ENCODE results near the gene DCAF4. TPM values are rescaled to one million over a fixed set of nuclear protein-coding genes. Genes with fewer than 3 reads are reported as not detected.
A peak's percentile ranks its signal among the peaks of the same experiment; 100 is the strongest.

The DCAF4 gene
- polyA plus RNA-seq, 1 donor from 2014 or later, result 16.5 TPM

DNA sequence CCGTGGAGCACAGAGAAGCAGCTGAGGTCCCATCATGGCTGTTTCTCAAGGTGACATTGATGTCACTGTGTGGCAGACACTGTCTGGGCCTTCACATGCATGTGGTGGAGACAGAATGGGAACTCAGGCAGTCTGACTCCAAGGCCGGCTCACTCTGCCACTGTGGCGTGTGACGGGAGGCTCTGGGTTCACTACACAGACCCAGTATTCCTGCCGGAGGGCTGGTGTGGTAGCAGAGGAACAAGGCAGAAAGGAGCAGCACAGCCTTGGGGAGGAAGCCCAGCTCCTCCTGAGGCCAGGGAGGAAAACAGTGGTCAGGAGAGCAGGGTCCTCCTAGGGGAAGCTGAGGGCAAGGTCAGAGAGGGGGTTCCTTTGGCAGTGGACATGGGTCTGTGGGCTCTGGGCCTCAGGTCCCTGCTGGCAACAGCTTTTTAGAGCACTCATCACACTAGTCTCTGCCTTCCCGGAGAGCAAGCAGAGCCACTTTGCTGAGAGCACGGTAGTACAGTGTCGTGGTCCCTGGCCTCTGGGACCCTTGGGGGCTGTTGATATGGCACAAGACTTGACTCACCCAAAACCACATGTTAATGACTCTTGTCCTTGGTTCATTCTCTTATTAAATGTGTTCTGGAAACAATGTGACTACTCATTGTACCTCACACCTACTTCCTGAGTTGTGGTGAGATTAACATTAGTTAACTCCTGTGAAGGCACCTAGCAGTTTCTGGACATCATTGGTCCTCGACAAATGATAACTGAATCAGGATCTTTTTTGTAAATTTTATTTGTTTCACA, 21.3 kb downstream of the DCAF4 start:
- Histone ChIP-seq H3K36me3 (ENCODE audit: insufficient read depth, low read length) (no peaks in the 10 kb centered on the region), H3K4me2 (ENCODE audit: low read length) (no peak overlapping the region), H3K79me2 (replicated peaks; ENCODE audit: insufficient read depth, low read length) (no peaks in the 10 kb centered on the region), H3K9me2 (ENCODE audit: insufficient read depth, low read length) (no peaks in the 10 kb centered on the region), H3F3A (ENCODE audit: insufficient read depth, low read length, poor library complexity, severe bottlenecking) (no peaks in the 10 kb centered on the region), H2AFZ (ENCODE audit: low read depth, low read length) (no peak overlapping the region), H3K9ac (ENCODE audit: low read length) (no peak overlapping the region), H3K9me3 (ENCODE audit: low read length) (no peaks in the 10 kb centered on the region), H3K27ac (ENCODE audit: low read length) (no peak overlapping the region), H3K4me3 (ENCODE audit: low read length) (no peak overlapping the region), H3K27me3 (ENCODE audit: insufficient read depth, low read depth, low read length) (no peaks in the 10 kb centered on the region), H4K20me1 (ENCODE audit: insufficient read depth) (no peaks in the 10 kb centered on the region)
- TF ChIP-seq MXI1 (conservative IDR thresholded peaks at IDR 0.05; ENCODE audit: poor library complexity, severe bottlenecking) (no peak), TAF1 (IDR thresholded peaks at IDR 0.05; ENCODE audit: low read depth) (no peak), SMC3 (conservative IDR thresholded peaks at IDR 0.05; ENCODE audit: poor library complexity) (no peak), POLR2AphosphoS5 (IDR thresholded peaks at IDR 0.05) (no peak), RAD21 (conservative IDR thresholded peaks at IDR 0.05) (no peak), CTCF (IDR thresholded peaks at IDR 0.05; ENCODE audit: poor library complexity, severe bottlenecking) (no peak), EP300 (conservative IDR thresholded peaks at IDR 0.05; ENCODE audit: poor library complexity, severe bottlenecking) (no peak), EZH2 (IDR thresholded peaks at IDR 0.05; ENCODE audit: borderline replicate concordance, insufficient read depth, low read length, poor library complexity, severe bottlenecking) (no peak), REST (IDR thresholded peaks at IDR 0.05; ENCODE audit: borderline replicate concordance) (no peak)

- Histone ChIP-seq H3K27me3 (ENCODE audit: insufficient read depth, low read depth, low read length) (no peaks in the 10 kb centered on the region), H2AFZ (ENCODE audit: low read depth, low read length) (no peak overlapping the region), H3K9me2 (ENCODE audit: insufficient read depth, low read length) (no peaks in the 10 kb centered on the region), H3K4me2 (ENCODE audit: low read length) (no peak overlapping the region), H3F3A (ENCODE audit: insufficient read depth, low read length, poor library complexity, severe bottlenecking) (no peaks in the 10 kb centered on the region), H3K27ac (ENCODE audit: low read length) (no peak overlapping the region), H3K9ac (ENCODE audit: low read length) (no peak overlapping the region), H3K79me2 (replicated peaks; ENCODE audit: insufficient read depth, low read length) (no peaks in the 10 kb centered on the region), H3K9me3 (ENCODE audit: low read length) (no peaks in the 10 kb centered on the region), H4K20me1 (ENCODE audit: insufficient read depth) (no peaks in the 10 kb centered on the region), H3K4me3 (ENCODE audit: low read length) (no peak overlapping the region), H3K36me3 (ENCODE audit: insufficient read depth, low read length) (no peaks in the 10 kb centered on the region)
- no peak for TF ChIP-seq EZH2 (IDR thresholded peaks at IDR 0.05; ENCODE audit: borderline replicate concordance, insufficient read depth, low read length, poor library complexity, severe bottlenecking)
- peak; percentile 76 for TF ChIP-seq RAD21 (conservative IDR thresholded peaks at IDR 0.05)
- TF ChIP-seq MXI1 (conservative IDR thresholded peaks at IDR 0.05; ENCODE audit: poor library complexity, severe bottlenecking), result no peak
- peak; percentile 84 for TF ChIP-seq CTCF (IDR thresholded peaks at IDR 0.05; ENCODE audit: poor library complexity, severe bottlenecking)
- TF ChIP-seq REST (IDR thresholded peaks at IDR 0.05; ENCODE audit: borderline replicate concordance), result no peak
- peak; percentile 89 for TF ChIP-seq SMC3 (conservative IDR thresholded peaks at IDR 0.05; ENCODE audit: poor library complexity)
- TF ChIP-seq EP300 (conservative IDR thresholded peaks at IDR 0.05; ENCODE audit: poor library complexity, severe bottlenecking), result no peak
- TF ChIP-seq TAF1 (IDR thresholded peaks at IDR 0.05; ENCODE audit: low read depth), result no peak
- no peak for TF ChIP-seq POLR2AphosphoS5 (IDR thresholded peaks at IDR 0.05)
Observed at GRCh38 chr14:72948481-72949138, 22.3 kb downstream of the DCAF4 start.

Data from neural cell (in vitro differentiated cells).